Suprapubic skin (tissue), 3 donors: ENCODE measurements around the gene PRKN.

Source experiments
- CTCF ChIP-seq, 2 donors: fragments of 200-600 bp in 1 of 2; fragments of 450-650 bp in 1 of 2; sonication (generic) in 1 of 2; IDR thresholded peaks; one replicate each; pipeline ENCODE4 v1.5.1; 2016 to 2019; ENCODE audit warnings: antibody characterized with exemption in 2 of 2, mild to moderate bottlenecking in 1 of 2, moderate library complexity in 1 of 2
- POLR2A ChIP-seq, 2 donors: fragments of 450-650 bp; IDR thresholded peaks; one replicate each; pipeline ENCODE4 v1.6.1; 2017; ENCODE audit warnings: antibody characterized with exemption in 2 of 2, mild to moderate bottlenecking in 2 of 2, moderate library complexity in 2 of 2

GRCh38 chr6:162721404-162721687 is 6.2 kb downstream of the PRKN start:
- TF ChIP-seq POLR2A (IDR thresholded peaks at IDR 0.05) (no peak), CTCF (IDR thresholded peaks at IDR 0.05) (no peak)
